HL-60 (cell line): Measurements from ENCODE around the gene TRIO.

Source experiments
- DNase-seq, 2 experiments: peaks; one replicate each; pipeline ENCODE4 v3.0.0-alpha.2; 2010 to 2020; ENCODE audit warnings: low read depth in 1 of 2, low spot score in 1 of 2
- H3K27ac ChIP-seq: fragments of 250-450 bp; sonication (Bioruptor Pico); replicated peaks from 2 replicates; pipeline ENCODE4 v1.5.1; 2020; ENCODE audit warnings: mild to moderate bottlenecking, moderate library complexity
- H3K27me3 ChIP-seq: fragments of 250-450 bp; sonication (Bioruptor Pico); 2 replicates; pipeline ENCODE4 v1.5.1; 2021; ENCODE audit warnings: mild to moderate bottlenecking, moderate library complexity; ENCODE audit not compliant: insufficient read depth, poor library complexity, severe bottlenecking
- H3K4me3 ChIP-seq: replicated peaks from 2 replicates; pipeline ENCODE4 v1.5.1; 2011; ENCODE audit warnings: mild to moderate bottlenecking, control low read depth, low read length; ENCODE audit not compliant: insufficient read depth
- GABPA ChIP-seq: IDR thresholded peaks from 2 replicates; pipeline ENCODE4 v1.6.1; 2012; ENCODE audit warnings: low read depth
- POLR2AphosphoS5 ChIP-seq: IDR thresholded peaks from 2 replicates; pipeline ENCODE4 v1.6.1; 2012; ENCODE audit warnings: low read depth
- SPI1 ChIP-seq: IDR thresholded peaks from 2 replicates; pipeline ENCODE4 v1.6.1; 2012; ENCODE audit warnings: low read depth, mild to moderate bottlenecking, borderline replicate concordance
- TF ChIP-seq, protein P1 (sequence below): IDR thresholded peaks from one replicate; pipeline ENCODE4 v1.5.1; 2011; ENCODE audit warnings: low read length, control low read depth, inconsistent platforms; ENCODE audit not compliant: insufficient read depth
- TF ChIP-seq, protein P2 (sequence below): IDR thresholded peaks from 2 replicates; pipeline ENCODE4 v1.6.1; 2012; ENCODE audit warnings: low read depth; ENCODE audit not compliant: insufficient replicate concordance

TRIO gene

DNA sequence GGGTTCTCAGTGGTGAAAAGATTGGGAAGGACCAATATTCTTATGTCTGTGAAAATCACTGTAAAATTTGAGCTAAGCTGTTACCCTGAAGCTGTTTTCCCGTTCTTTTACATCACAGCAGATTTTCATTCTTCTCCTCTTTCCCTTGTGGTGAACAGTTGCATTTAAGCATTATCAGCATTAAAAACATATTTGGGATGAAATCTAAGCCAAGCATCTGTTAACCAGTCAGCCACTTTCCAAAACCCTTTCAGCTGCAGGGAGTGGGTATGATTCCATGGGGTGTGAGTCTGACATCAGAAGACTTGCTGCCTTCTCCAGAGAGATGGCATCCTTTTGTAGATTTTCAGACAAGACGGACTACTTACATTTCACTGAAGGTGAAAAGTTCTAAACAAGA is 97.2 kb downstream of the TRIO start:
- DNase-seq = no peak
- TF ChIP-seq SPI1 (no peak), POLR2AphosphoS5 (no peak)
- TF ChIP-seq, protein P1, sequence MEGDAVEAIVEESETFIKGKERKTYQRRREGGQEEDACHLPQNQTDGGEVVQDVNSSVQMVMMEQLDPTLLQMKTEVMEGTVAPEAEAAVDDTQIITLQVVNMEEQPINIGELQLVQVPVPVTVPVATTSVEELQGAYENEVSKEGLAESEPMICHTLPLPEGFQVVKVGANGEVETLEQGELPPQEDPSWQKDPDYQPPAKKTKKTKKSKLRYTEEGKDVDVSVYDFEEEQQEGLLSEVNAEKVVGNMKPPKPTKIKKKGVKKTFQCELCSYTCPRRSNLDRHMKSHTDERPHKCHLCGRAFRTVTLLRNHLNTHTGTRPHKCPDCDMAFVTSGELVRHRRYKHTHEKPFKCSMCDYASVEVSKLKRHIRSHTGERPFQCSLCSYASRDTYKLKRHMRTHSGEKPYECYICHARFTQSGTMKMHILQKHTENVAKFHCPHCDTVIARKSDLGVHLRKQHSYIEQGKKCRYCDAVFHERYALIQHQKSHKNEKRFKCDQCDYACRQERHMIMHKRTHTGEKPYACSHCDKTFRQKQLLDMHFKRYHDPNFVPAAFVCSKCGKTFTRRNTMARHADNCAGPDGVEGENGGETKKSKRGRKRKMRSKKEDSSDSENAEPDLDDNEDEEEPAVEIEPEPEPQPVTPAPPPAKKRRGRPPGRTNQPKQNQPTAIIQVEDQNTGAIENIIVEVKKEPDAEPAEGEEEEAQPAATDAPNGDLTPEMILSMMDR = no peak
- TF ChIP-seq, protein P2, sequence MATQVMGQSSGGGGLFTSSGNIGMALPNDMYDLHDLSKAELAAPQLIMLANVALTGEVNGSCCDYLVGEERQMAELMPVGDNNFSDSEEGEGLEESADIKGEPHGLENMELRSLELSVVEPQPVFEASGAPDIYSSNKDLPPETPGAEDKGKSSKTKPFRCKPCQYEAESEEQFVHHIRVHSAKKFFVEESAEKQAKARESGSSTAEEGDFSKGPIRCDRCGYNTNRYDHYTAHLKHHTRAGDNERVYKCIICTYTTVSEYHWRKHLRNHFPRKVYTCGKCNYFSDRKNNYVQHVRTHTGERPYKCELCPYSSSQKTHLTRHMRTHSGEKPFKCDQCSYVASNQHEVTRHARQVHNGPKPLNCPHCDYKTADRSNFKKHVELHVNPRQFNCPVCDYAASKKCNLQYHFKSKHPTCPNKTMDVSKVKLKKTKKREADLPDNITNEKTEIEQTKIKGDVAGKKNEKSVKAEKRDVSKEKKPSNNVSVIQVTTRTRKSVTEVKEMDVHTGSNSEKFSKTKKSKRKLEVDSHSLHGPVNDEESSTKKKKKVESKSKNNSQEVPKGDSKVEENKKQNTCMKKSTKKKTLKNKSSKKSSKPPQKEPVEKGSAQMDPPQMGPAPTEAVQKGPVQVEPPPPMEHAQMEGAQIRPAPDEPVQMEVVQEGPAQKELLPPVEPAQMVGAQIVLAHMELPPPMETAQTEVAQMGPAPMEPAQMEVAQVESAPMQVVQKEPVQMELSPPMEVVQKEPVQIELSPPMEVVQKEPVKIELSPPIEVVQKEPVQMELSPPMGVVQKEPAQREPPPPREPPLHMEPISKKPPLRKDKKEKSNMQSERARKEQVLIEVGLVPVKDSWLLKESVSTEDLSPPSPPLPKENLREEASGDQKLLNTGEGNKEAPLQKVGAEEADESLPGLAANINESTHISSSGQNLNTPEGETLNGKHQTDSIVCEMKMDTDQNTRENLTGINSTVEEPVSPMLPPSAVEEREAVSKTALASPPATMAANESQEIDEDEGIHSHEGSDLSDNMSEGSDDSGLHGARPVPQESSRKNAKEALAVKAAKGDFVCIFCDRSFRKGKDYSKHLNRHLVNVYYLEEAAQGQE = no peak
- Histone ChIP-seq H3K27ac (no peak overlapping the region), H3K27me3 (no peaks in the 10 kb centered on the region), H3K4me3 (no peak overlapping the region)

DNA sequence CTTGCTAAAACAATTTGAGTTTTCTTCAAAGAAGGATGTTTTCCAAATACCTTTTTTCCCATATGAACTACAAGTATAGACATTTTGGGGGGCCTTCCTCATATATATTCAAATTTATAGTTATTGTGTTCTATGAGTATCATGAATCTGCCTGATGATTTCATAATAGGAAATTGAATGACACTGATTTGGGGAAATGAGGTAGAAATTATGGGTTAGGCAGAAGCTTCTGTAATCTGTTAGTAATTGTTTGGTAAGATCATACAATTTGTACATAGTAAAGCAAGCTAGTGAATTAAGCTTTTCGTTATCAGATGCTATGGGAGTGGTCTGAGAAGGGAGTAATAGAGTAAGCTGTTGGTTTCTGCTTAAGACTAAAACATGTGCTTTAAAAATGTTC is 98.0 kb downstream of the TRIO start:
- Histone ChIP-seq H3K4me3 (no peak overlapping the region), H3K27me3 (no peaks in the 10 kb centered on the region), H3K27ac (no peak overlapping the region)
- TF ChIP-seq GABPA (no peak), SPI1 (no peak), POLR2AphosphoS5 (no peak)
- TF ChIP-seq, protein P1 = no peak
- TF ChIP-seq, protein P2 = no peak
- DNase-seq = no peak

DNA sequence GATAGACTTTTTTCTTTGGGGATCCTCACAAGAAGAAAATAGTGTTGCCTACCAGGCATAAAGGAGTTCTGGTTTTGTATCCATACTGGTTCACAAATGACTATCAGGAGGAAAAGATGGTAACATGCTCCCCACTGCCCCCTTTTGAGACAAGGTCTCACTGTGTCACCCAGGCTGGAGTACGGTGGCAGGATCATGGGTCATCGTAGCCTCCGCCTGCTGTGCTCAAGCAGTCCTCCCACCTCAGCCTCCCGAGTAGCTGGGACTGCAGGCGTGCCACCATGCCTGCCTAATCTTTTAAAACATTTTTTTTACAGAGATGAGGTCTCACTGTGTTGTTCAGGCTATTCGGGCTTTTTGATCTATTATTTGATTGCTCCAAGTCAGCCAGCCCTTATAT is 99.3 kb downstream of the TRIO start:
- DNase-seq = no peak
- Histone ChIP-seq H3K27ac (no peak overlapping the region), H3K27me3 (no peaks in the 10 kb centered on the region), H3K4me3 (no peak overlapping the region)
- TF ChIP-seq, protein P2 = no peak
- TF ChIP-seq POLR2AphosphoS5 (no peak), GABPA (no peak), SPI1 (no peak)
- TF ChIP-seq, protein P1 = no peak
